Thyroid gland (tissue), 4 donors: Measurements from ENCODE around the gene GNG7. TPM values are rescaled to one million over a fixed set of nuclear protein-coding genes. Genes with fewer than 3 reads are reported as not detected.

Experiments used
- DNase-seq, 2 donors: peaks; one replicate each; pipeline ENCODE4 v3.0.0-alpha.2; 2019
- H3K27ac ChIP-seq, 3 donors: fragments of 200-600 bp; sonication (generic); 1 replicate in 2 of 3; 2 replicates in 1 of 3; pipeline ENCODE4 v1.5.1; 2016 to 2019; ENCODE audit warnings: mild to moderate bottlenecking in 1 of 3, moderate library complexity in 1 of 3
- H3K27me3 ChIP-seq: fragments of 200-600 bp; sonication (generic); one replicate; pipeline ENCODE4 v1.5.1; 2019
- H3K36me3 ChIP-seq, 2 donors: fragments of 200-600 bp; sonication (generic); one replicate each; pipeline ENCODE4 v1.5.1; 2016 to 2019
- H3K4me1 ChIP-seq, 2 donors: fragments of 200-600 bp; sonication (generic); one replicate each; pipeline ENCODE4 v1.5.1; 2017 to 2019
- H3K4me3 ChIP-seq, 3 donors: fragments of 200-600 bp; sonication (generic); replicated peaks in 1 of 3; 1 replicate in 2 of 3; 2 replicates in 1 of 3; pipeline ENCODE4 v1.5.1; 2016; ENCODE audit warnings: mild to moderate bottlenecking in 1 of 3
- H3K9me3 ChIP-seq: fragments of 200-600 bp; sonication (generic); one replicate; pipeline ENCODE4 v1.5.1; 2017
- POLR2A ChIP-seq, 2 donors: fragments of 450-650 bp; IDR thresholded peaks; one replicate each; pipeline ENCODE4 v1.6.1; 2017; ENCODE audit warnings: antibody characterized with exemption in 2 of 2, mild to moderate bottlenecking in 2 of 2, moderate library complexity in 1 of 2
- WGBS, 2 donors: methylation state at CpG; one replicate each; pipeline ENCODE4 v1.1.5; 2017; 5-methylcytosine and 5-hydroxymethylcytosine counted together
- intact Hi-C: fragments of 100-400 bp; cut with DNase I; formaldehyde crosslinking; loops from one replicate; pipeline ENCODE4 v1.15.1; 2023
- total RNA-seq, 4 donors: library from RNA; depleted of rRNA; stranded (reverse); fragments of >200 nt; gene quantifications; one replicate each; pipeline ENCODE4 v1.2.3, GENCODE V29; 2016
- TF ChIP-seq, protein P1 (sequence below), 6 experiments: fragments of 200-600 bp in 3 of 6; fragments of 450-650 bp in 3 of 6; sonication (generic) in 3 of 6; IDR thresholded peaks; one replicate each; pipeline ENCODE4 v1.5.1; 2016 to 2019; ENCODE audit warnings: antibody characterized with exemption in 6 of 6, mild to moderate bottlenecking in 2 of 6, inconsistent platforms in 1 of 6, moderate library complexity in 1 of 6

The GNG7 gene
- total RNA-seq, 4 donors from 2014 or later: 3.8 to 6.9 (median 5.6) TPM

DNA sequence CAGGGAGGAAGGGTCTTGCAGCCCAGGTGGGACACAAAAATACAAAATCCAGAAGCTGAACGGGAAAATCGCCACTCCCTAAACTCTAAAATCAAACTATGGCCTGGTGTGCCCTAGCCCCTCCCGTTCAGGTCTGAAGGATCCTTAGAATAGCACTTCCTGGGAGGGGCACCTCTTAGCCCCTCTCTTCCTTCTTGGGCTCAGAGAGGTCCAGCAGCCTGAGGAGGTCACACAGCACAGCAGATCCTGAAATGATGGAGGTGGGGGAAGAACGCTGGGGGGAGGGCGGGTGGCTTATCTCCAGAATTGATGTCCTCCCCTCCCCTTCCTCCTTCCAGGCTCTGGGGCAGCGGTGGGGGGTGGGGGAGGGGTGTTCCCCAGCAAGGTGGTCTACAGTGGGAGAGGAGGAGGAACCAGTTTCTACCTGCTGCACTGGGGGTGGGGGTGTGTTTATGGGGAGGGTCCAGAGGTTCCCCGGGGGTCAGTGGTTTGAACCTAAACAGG is 16.8 kb upstream of the GNG7 start:
- Histone ChIP-seq H3K4me1 (peaks cover 6 to 21% of the 10 kb centered on the region in 2 donors), H3K9me3 (no peaks in the 10 kb centered on the region), H3K27ac (no peak overlapping the region), H3K4me3 (no peak overlapping the region), H3K27me3 (peaks cover 9% of the 10 kb centered on the region), H3K36me3 (no peaks in the 10 kb centered on the region)
- no peak for DNase-seq
- WGBS, 2 donors: 43 to 46% methylated on average over 4 to 5 of the region's 7 CpGs
- TF ChIP-seq, protein P1, sequence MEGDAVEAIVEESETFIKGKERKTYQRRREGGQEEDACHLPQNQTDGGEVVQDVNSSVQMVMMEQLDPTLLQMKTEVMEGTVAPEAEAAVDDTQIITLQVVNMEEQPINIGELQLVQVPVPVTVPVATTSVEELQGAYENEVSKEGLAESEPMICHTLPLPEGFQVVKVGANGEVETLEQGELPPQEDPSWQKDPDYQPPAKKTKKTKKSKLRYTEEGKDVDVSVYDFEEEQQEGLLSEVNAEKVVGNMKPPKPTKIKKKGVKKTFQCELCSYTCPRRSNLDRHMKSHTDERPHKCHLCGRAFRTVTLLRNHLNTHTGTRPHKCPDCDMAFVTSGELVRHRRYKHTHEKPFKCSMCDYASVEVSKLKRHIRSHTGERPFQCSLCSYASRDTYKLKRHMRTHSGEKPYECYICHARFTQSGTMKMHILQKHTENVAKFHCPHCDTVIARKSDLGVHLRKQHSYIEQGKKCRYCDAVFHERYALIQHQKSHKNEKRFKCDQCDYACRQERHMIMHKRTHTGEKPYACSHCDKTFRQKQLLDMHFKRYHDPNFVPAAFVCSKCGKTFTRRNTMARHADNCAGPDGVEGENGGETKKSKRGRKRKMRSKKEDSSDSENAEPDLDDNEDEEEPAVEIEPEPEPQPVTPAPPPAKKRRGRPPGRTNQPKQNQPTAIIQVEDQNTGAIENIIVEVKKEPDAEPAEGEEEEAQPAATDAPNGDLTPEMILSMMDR (IDR thresholded peaks at IDR 0.05): no peak
- TF ChIP-seq POLR2A (IDR thresholded peaks at IDR 0.05): no peak
- intact Hi-C loops: no loop called here

DNA sequence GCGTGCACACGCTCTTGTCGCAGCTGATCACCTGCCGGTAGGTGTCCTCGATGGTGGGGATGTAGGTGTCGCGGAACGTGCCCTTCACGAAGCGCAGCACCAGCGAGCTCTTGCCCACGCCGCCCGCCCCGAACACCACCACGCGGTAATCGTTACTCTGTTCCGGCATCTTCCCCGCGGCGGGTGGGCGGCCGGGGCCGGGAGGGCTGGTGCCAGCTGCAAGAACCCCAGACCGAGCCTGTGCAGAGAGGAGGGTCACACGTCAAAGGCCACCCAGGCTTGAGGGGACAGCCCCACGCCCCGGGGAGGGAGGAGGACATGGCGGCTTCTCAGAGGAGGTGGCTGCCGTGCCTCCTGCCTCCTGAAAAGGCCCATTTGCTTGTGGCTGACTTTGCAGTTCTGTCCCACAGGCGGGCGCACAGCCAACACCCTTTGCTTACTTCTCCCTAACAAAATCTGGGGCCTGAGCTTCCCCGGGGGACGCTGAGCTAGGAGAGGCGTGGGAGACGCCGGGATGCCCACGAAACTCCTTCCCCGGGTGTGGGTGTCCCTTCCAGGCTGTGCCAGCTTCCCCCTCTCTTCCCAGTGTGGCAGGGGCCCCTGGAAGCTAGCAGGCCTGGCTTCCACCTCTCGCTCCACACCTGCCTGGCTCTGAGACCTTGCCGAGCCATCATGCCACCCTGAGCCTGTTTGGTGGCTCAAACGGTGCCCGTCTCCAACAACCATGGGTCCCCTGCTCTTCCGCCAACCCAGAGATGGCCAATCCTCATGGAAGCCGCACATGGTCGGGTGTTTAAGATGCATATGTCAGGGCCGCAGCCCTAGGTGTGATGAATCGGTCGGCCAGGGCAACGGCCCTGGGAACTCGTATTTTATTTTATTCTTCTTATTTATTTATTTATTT is 15.4 kb upstream of the GNG7 start:
- intact Hi-C loops: no loop called here
- 80 to 90% methylated on average over 46 to 52 of the region's 52 CpGs for WGBS, 2 donors
- no peaks in the 10 kb centered on the region for H3K9me3 ChIP-seq
- DNase-seq: no peak
- no peak overlapping the region for H3K27ac ChIP-seq
- no peak overlapping the region for H3K4me3 ChIP-seq
- peaks cover 9% of the 10 kb centered on the region for H3K27me3 ChIP-seq
- TF ChIP-seq, protein P1 (IDR thresholded peaks at IDR 0.05): no peak
- TF ChIP-seq POLR2A (IDR thresholded peaks at IDR 0.05): no peak
- no peaks in the 10 kb centered on the region for H3K36me3 ChIP-seq
- H3K4me1 ChIP-seq: peaks cover 6 to 15% of the 10 kb centered on the region in 2 donors

DNA sequence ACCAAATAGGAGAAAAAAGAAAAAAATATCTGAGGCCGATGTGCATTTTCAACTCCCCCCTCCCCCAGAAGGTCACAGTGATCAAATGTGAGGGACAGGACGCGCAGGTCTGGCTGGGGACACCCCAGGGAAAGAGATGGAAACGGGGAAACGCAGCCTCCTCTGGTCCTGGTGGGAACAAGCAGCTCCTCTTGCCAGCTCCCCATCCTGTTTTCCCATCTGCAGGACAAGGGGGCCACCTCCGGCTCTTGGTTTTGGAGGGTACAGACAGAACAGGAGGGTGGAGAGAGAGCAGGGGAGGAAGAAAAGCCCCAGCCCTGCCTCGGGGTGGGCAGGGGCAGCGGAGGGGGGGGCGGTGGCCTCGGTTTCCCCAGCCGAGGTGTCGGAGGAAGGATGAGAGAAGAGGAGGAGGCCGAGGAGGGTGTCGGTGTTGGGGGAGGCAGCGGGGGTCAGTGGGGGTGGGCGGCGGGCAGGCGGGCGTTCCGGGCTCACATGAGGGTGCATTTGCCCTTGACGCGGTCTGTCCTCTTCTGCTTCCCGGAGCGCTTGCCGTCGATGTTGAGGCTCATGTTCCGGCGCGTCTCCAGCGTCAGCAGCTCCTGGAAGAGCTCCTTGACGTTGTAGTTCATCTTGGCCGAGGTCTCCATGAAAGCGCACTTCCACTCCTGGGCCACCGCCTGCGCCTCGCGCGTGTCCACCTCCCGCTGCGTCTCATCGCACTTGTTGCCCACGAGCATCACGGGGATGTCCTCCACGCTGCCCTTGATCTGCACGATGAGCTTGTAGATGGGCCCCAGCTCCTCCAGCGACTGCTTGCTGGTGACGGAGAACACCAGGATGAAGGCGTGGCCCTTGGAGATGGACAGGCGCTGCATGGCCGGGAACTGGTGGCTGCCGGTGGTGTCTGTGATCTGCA is 14.5 kb upstream of the GNG7 start:
- 89 to 92% methylated on average over 49 to 50 of the region's 51 CpGs for WGBS, 2 donors

DNA sequence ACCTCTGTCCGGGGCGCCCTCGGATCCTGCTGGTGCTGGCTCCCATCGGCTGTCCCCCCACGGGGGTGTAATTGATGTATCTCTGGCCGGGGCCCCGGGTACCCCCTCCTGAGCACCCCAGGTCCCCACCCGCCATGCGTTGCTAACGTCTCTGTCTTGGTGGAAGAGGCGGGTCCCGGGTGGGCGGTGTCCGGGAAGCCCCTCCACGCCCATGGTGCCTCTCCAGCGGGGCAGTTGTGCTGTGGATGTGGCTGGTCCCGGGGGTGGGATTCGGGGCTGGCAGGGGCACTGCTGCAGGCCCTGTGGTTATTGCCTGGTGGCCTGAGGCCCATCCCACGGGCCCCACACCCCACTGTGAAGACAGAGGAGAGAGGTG is 13.8 kb upstream of the GNG7 start:
- 86 to 94% methylated on average over 9 to 13 of the region's 19 CpGs for WGBS, 2 donors
- DNase-seq: no peak

More for the DNA sequence above, 14.5 kb upstream of the GNG7 start:
- no peak overlapping the region for H3K27ac ChIP-seq
- peaks cover 6 to 13% of the 10 kb centered on the region in 2 donors for H3K4me1 ChIP-seq
- H3K4me3 ChIP-seq: no peak overlapping the region
- no peaks in the 10 kb centered on the region for H3K9me3 ChIP-seq
- intact Hi-C loops: no loop called here
- TF ChIP-seq, protein P1 (IDR thresholded peaks at IDR 0.05): no peak
- TF ChIP-seq POLR2A (IDR thresholded peaks at IDR 0.05): no peak
- no peak for DNase-seq
- H3K27me3 ChIP-seq: peaks cover 9% of the 10 kb centered on the region
- no peaks in the 10 kb centered on the region for H3K36me3 ChIP-seq

More for the DNA sequence above, 13.8 kb upstream of the GNG7 start:
- intact Hi-C loops: no loop called here
- no peaks in the 10 kb centered on the region for H3K9me3 ChIP-seq
- H3K27me3 ChIP-seq: peaks cover 9% of the 10 kb centered on the region
- no peaks in the 10 kb centered on the region for H3K36me3 ChIP-seq
- H3K4me3 ChIP-seq: no peak overlapping the region
- no peak overlapping the region for H3K27ac ChIP-seq
- TF ChIP-seq, protein P1 (IDR thresholded peaks at IDR 0.05): no peak
- no peak for TF ChIP-seq POLR2A (IDR thresholded peaks at IDR 0.05)
- peaks cover 6 to 13% of the 10 kb centered on the region in 2 donors for H3K4me1 ChIP-seq
